GM12891 (cell line): ENCODE results near the gene CHRNE. TPM values are rescaled to one million over a fixed set of nuclear protein-coding genes. Genes with fewer than 3 reads are reported as not detected.

Experiments
- DNase-seq: peaks from one replicate; pipeline ENCODE4 v3.0.0; 2011; ENCODE audit warnings: low spot score; ENCODE audit not compliant: insufficient read length
- FAIRE-seq: peaks from 2 replicates; lab custom pipeline; 2011; peaks lifted over from hg19 to GRCh38; lab: Jason Lieb, UNC
- PAX5 ChIP-seq: IDR thresholded peaks from 2 replicates; pipeline ENCODE4 v1.6.1; 2011; ENCODE audit warnings: low read length, moderate library complexity, mild to moderate bottlenecking; ENCODE audit not compliant: insufficient read depth, severe bottlenecking
- POLR2A ChIP-seq: IDR thresholded peaks from 2 replicates; pipeline ENCODE4 v1.6.1; 2011; ENCODE audit warnings: low read depth, low read length, control low read depth
- POLR2AphosphoS5 ChIP-seq: IDR thresholded peaks from 2 replicates; pipeline ENCODE4 v1.6.1; 2011; ENCODE audit warnings: low read depth, low read length, control low read depth
- POU2F2 ChIP-seq: IDR thresholded peaks from 2 replicates; pipeline ENCODE4 v1.6.1; 2011; ENCODE audit warnings: low read depth, mild to moderate bottlenecking, control low read depth, low read length, moderate library complexity
- SPI1 ChIP-seq: IDR thresholded peaks from 2 replicates; pipeline ENCODE4 v1.6.1; 2011; ENCODE audit warnings: low read depth, low read length, control low read depth
- TAF1 ChIP-seq: IDR thresholded peaks from 2 replicates; pipeline ENCODE4 v1.6.1; 2011; ENCODE audit warnings: low read depth, low read length, control low read depth
- polyA plus RNA-seq: library from polyadenylated mRNA; unstranded; fragments of >200 nt; gene quantifications from one replicate; pipeline ENCODE4 v1.2.1, GENCODE V29; 2012; ENCODE audit warnings: low read depth, missing spikeins, inconsistent platforms; ENCODE audit not compliant: missing spikeins

The CHRNE gene
- 0.27 TPM for polyA plus RNA-seq

- peak; percentile 97 for FAIRE-seq
- TF ChIP-seq POLR2A (no peak), POU2F2 (no peak), PAX5 (no peak), SPI1 (no peak), TAF1 (no peak), POLR2AphosphoS5 (no peak)
- DNase-seq: peak; percentile 16
Measured at GRCh38 chr17:4903051-4903818, at the start of gene CHRNE. Gene CHRNE (minus strand): TSS chr17:4903098. CDS start chr17:4903063, 35 bp downstream.

GRCh38 chr17:4951486-4951885 lies 48.6 kb upstream of the CHRNE start:
- no peak for FAIRE-seq

GRCh38 chr17:4950746-4951204 lies 47.9 kb upstream of the CHRNE start, which contains the start of gene ENO3:
Gene ENO3 (plus strand): TSS chr17:4951119. CDS start chr17:4951830, 711 bp downstream.
- DNase-seq (no peak), FAIRE-seq (peak; percentile 76)
- no peak for TF ChIP-seq PAX5
- no peak for TF ChIP-seq POLR2AphosphoS5
- TF ChIP-seq POLR2A: no peak
- no peak for TF ChIP-seq SPI1
- TF ChIP-seq TAF1: no peak
- no peak for TF ChIP-seq POU2F2

More at GRCh38 chr17:4951486-4951885, 48.6 kb upstream of the CHRNE start:
- no peak for DNase-seq
- TF ChIP-seq SPI1 (no peak), POU2F2 (no peak), POLR2AphosphoS5 (no peak), TAF1 (no peak), PAX5 (no peak), POLR2A (no peak)

- FAIRE-seq (no peak), DNase-seq (no peak)
- TF ChIP-seq POLR2AphosphoS5 (no peak), PAX5 (no peak), SPI1 (no peak), POLR2A (peak; percentile 31), TAF1 (no peak), POU2F2 (no peak)
Measured at GRCh38 chr17:4950075-4950745, 47.3 kb upstream of the CHRNE start.

- 0 out of 2 replicates have a peak, but pooled peaks have one; percentile 18 for TF ChIP-seq POU2F2
- no peak for TF ChIP-seq POLR2AphosphoS5
- no peak for FAIRE-seq
Measured at GRCh38 chr17:4949321-4950074, 46.6 kb upstream of the CHRNE start.

DNA sequence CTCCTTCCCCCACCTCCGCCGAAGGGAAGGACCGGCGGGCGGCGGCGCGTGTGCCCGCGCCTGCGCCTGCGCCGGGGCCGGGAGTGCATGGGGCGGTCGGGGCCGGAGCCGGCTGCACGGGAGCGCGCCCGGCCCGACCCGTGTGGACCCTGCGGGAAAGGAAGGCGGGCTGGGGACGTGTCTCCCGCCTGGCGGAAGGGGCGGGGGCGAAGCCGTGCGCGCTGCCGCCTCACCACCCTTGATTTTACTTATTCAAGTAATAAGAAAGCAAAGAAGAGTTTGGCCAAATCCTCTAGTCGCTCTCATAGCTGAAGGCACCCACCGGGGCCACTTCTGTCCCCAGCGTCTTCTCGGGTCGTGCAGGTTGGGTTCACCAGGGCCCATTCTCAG lies 46.0 kb upstream of the CHRNE start:
- TF ChIP-seq PAX5 (no peak), POU2F2 (no peak), POLR2A (no peak), SPI1 (no peak), TAF1 (peak; percentile 54; the same call in 1 of the 2 replicates), POLR2AphosphoS5 (no peak; the same call in 1 of the 2 replicates)
- DNase-seq (peak; percentile 84), FAIRE-seq (no peak)

More at GRCh38 chr17:4949321-4950074, 46.6 kb upstream of the CHRNE start:
- peak; percentile 77 for DNase-seq

- FAIRE-seq: peak; percentile 93
- TF ChIP-seq POLR2A (peak; percentile 94), TAF1 (peak; percentile 86), POLR2AphosphoS5 (peak; percentile 83), PAX5 (peak; percentile 33), SPI1 (no peak), POU2F2 (peak; percentile 55; the same call in 1 of the 2 replicates)
- peak; percentile 75 for DNase-seq
Measured at GRCh38 chr17:4948166-4948930, 45.5 kb upstream of the CHRNE start, which contains the start of gene PFN1. Gene PFN1 (minus strand): TSS chr17:4948530. CDS start chr17:4948394, 136 bp downstream.

DNA sequence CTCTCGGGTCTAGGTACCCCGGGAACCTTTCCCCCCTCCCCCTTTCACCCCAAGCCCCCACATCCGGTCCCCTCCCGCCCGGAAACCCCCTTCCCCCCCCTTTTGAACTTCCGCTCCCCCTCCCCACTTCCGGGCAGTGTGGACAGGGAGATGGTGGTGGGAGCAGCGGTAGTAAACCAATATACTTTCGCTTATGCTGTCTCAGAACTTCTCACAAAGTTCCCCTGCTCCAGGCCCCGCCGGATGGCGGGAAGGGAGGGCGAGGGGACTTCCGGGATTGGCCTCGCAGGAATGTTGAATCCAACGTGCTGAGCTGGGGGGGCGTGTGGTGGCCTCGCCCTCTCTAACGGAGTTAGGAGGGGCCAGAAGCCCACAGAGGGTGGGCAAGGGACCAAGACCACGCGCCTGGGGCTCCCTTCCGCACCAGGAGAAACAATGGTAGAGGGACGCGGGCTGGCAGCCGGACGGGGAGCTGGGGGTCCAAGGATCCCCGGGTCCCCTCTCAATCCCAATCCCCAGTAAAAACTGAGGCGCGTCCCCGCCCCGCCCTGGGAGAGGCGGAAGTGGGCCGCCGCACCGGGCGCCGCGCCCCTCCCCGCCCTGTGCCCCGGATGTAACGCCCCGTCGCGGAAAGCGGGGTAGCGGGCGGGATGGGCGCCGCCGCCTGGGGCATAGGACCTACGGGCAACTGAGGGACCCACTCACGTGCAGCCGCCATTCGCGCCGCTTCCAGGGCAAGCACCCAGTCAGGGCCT lies 44.7 kb upstream of the CHRNE start:
- DNase-seq (peak; percentile 53), FAIRE-seq (no peak)
- TF ChIP-seq POU2F2 (no peak), POLR2A (0 out of 2 replicates have a peak, but pooled peaks have one; percentile 36), SPI1 (peak; percentile 22; the same call in 1 of the 2 replicates), TAF1 (peak; percentile 45; the same call in 1 of the 2 replicates), POLR2AphosphoS5 (peak; percentile 51; the same call in 1 of the 2 replicates), PAX5 (no peak)
